CD8-positive, alpha-beta memory T cell (primary cell): ENCODE measurements around the gene HPSE. TPM values are rescaled to one million over a fixed set of nuclear protein-coding genes. Genes with fewer than 3 reads are reported as not detected.

Experiments used
- CTCF ChIA-PET: fragments of 350-600 bp; sonication (Branson Sonifier 250); formaldehyde crosslinking; loops from one replicate; lab custom pipeline; 2021; ENCODE audit warnings: antibody characterized with exemption; lab: Charles Lee
- POLR2A ChIA-PET: fragments of 350-600 bp; sonication (Branson Sonifier 250); formaldehyde crosslinking; loops from one replicate; lab custom pipeline; 2021; ENCODE audit warnings: antibody characterized with exemption; lab: Charles Lee
- DNase-seq, 5 donors: peaks; one replicate each; pipeline versions ENCODE4 v3.0.0 to v3.0.0-alpha.2; 2020 to 2022; ENCODE audit warnings: mixed read lengths in 1 of 5
- H3K27ac ChIP-seq: one replicate; pipeline ENCODE4 v1.7.0; 2013; ENCODE audit warnings: low read depth, mild to moderate bottlenecking, low read length, moderate library complexity
- H3K27me3 ChIP-seq: 2 replicates; pipeline ENCODE4 v1.7.0; 2013; ENCODE audit warnings: low read length, mild to moderate bottlenecking; ENCODE audit not compliant: insufficient read depth, poor library complexity, severe bottlenecking
- H3K36me3 ChIP-seq: 2 replicates; pipeline ENCODE4 v1.7.0; 2013; ENCODE audit warnings: mild to moderate bottlenecking, low read length, moderate library complexity; ENCODE audit not compliant: insufficient read depth
- H3K4me1 ChIP-seq: 2 replicates; pipeline ENCODE4 v1.7.0; 2013; ENCODE audit warnings: mild to moderate bottlenecking, low read length, moderate library complexity; ENCODE audit not compliant: insufficient read depth
- H3K4me3 ChIP-seq: 2 replicates; pipeline ENCODE4 v1.7.0; 2013; ENCODE audit warnings: mild to moderate bottlenecking, low read length
- H3K9me3 ChIP-seq: 2 replicates; pipeline ENCODE4 v1.7.0; 2013; ENCODE audit warnings: mild to moderate bottlenecking, low read length
- H3K27ac Mint-ChIP-seq, 8 donors: one replicate each; pipeline ENCODE4 v1.8.0; 2020 to 2021; ENCODE audit warnings: mixed read lengths in 8 of 8, mild to moderate bottlenecking in 6 of 8, inconsistent platforms in 3 of 8, moderate library complexity in 3 of 8
- H3K27me3 Mint-ChIP-seq, 2 donors: one replicate each; pipeline ENCODE4 v1.8.0; 2020 to 2021; ENCODE audit warnings: mixed read lengths in 2 of 2, mild to moderate bottlenecking in 1 of 2, moderate library complexity in 1 of 2
- H3K36me3 Mint-ChIP-seq, 3 donors: one replicate each; pipeline ENCODE4 v1.8.0; 2020 to 2021; ENCODE audit warnings: mixed read lengths in 3 of 3, inconsistent platforms in 1 of 3, mild to moderate bottlenecking in 1 of 3
- H3K4me1 Mint-ChIP-seq, 3 donors: one replicate each; pipeline ENCODE4 v1.8.0; 2020 to 2021; ENCODE audit warnings: mixed read lengths in 3 of 3, inconsistent platforms in 1 of 3, mild to moderate bottlenecking in 1 of 3
- H3K4me3 Mint-ChIP-seq, 7 donors: one replicate each; pipeline ENCODE4 v1.8.0; 2020 to 2021; ENCODE audit warnings: mixed read lengths in 7 of 7, mild to moderate bottlenecking in 6 of 7, moderate library complexity in 4 of 7, inconsistent platforms in 2 of 7
- H3K9me3 Mint-ChIP-seq, 5 donors: one replicate each; pipeline ENCODE4 v1.8.0; 2020 to 2022; ENCODE audit warnings: mixed read lengths in 5 of 5, mild to moderate bottlenecking in 3 of 5, moderate library complexity in 2 of 5, inconsistent platforms in 1 of 5
- polyA plus RNA-seq: library from polyadenylated mRNA; unstranded; fragments of 300-500 nt; fragmentation: Illumina TruSeq; gene quantifications from one replicate; pipeline ENCODE4 v1.2.3, GENCODE V29; 2021
- total RNA-seq, 2 experiments: library from RNA; stranded (reverse); gene quantifications; one replicate each; pipeline ENCODE4 v1.2.3, GENCODE V29; 2021

HPSE gene
- total and polyA plus RNA-seq, 3 experiments from 2014 or later, result 4.1 to 10.9 (median 10.6) TPM

- Mint-ChIP-seq H3K4me1 (peaks cover 20 to 27% (median 21%) of the 10 kb centered on the region in 3 donors), H3K4me3 (no peak overlapping the region), H3K27me3 (no peaks in the 10 kb centered on the region), H3K27ac (peak overlapping the region in 1 of 8 donors; percentile 21), H3K9me3 (no peaks in the 10 kb centered on the region), H3K36me3 (peaks cover 0 to 2% (median 0%) of the 10 kb centered on the region in 3 donors)
- H3K27me3 ChIP-seq, result no peaks in the 10 kb centered on the region
- H3K4me3 ChIP-seq, result no peak overlapping the region
- peaks cover 13% of the 10 kb centered on the region for H3K4me1 ChIP-seq
- DNase-seq, result no peak
- H3K27ac ChIP-seq, result no peak overlapping the region
- ChIA-PET CTCF (interaction anchor here (0.6 to 6.1 kb wide), 13 partner anchors 9 to 803 kb away, joined by 3 to 57 read pairs (median 4); partner anchors contain the start of gene PLAC8), POLR2A (no interaction called here)
- no peaks in the 10 kb centered on the region for H3K9me3 ChIP-seq
- H3K36me3 ChIP-seq, result no peaks in the 10 kb centered on the region
Observed at GRCh38 chr4:83251447-83251830, 83.2 kb downstream of the HPSE start.

DNA sequence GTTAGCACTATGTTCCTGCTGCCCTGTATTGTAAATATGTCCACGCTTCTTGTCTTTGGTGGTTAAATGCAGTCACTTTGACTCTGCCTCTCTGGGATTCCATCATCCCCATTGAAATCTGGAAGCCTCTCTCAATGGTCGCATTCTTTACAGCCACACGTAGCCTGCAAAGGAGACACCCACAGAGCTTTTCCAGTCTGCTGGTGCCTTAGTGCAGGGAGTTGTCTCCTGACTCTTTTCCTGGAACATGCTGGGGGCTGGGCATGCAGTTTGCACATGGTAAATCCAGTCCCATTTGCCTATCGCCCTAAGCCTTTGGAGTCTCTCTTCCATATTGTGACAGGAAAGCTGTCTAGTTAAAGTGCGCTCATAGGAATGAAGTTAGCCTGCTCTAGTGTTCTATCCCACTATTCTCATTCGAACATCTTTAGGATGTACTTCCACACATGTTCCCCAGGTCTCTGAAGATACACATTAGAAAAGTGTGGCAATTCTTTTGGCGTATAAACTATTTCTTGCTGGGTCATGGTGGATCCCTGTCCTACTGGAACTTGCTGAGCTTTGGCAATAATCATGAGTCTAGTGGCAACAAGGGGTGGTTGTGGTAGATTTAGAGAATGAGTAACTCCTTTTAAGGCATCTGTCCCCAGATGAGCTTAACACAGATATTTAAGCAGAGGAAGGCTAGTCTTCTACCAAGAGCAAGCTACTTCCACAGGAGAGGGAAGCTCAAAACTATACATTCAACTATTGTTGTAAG is 83.8 kb downstream of the HPSE start:
- Histone ChIP-seq H3K4me1 (peaks cover 13% of the 10 kb centered on the region), H3K27ac (no peak overlapping the region), H3K4me3 (no peak overlapping the region), H3K9me3 (no peaks in the 10 kb centered on the region), H3K27me3 (no peaks in the 10 kb centered on the region), H3K36me3 (no peaks in the 10 kb centered on the region)
- Mint-ChIP-seq H3K27me3 (no peaks in the 10 kb centered on the region), H3K27ac (peak overlapping the region in 1 of 8 donors; percentile 50), H3K36me3 (peaks cover 0 to 4% (median 0%) of the 10 kb centered on the region in 3 donors), H3K4me1 (peaks cover 20 to 29% (median 23%) of the 10 kb centered on the region in 3 donors), H3K4me3 (peak overlapping the region in 1 of 7 donors; percentile 39), H3K9me3 (no peaks in the 10 kb centered on the region)
- POLR2A ChIA-PET, result no interaction called here
- CTCF ChIA-PET, result interaction anchor here (0.6 to 6.1 kb wide), 13 partner anchors 10 to 802 kb away, joined by 3 to 57 read pairs (median 4); partner anchors contain the start of gene PLAC8
- no peak for DNase-seq

- ChIA-PET CTCF (interaction anchor here (1.3 to 1.9 kb wide), 2 partner anchors 164 to 174 kb away, joined by 3 to 5 read pairs; no protein-coding TSS in a partner anchor), POLR2A (no interaction called here)
- peaks cover 0 to 15% (median 5%) of the 10 kb centered on the region in 3 donors for H3K36me3 Mint-ChIP-seq
- no peak overlapping the region for H3K27ac ChIP-seq
- no peaks in the 10 kb centered on the region for H3K9me3 ChIP-seq
- no peaks in the 10 kb centered on the region for H3K36me3 ChIP-seq
- H3K4me3 Mint-ChIP-seq, result no peak overlapping the region
- H3K4me3 ChIP-seq, result no peak overlapping the region
- H3K27me3 ChIP-seq, result no peaks in the 10 kb centered on the region
- no peaks in the 10 kb centered on the region for H3K27me3 Mint-ChIP-seq
- H3K27ac Mint-ChIP-seq, result peak overlapping the region in 1 of 8 donors; percentile 73
- no peak for DNase-seq
- no peaks in the 10 kb centered on the region for H3K9me3 Mint-ChIP-seq
- H3K4me1 Mint-ChIP-seq, result peaks cover 19 to 27% (median 26%) of the 10 kb centered on the region in 3 donors
- H3K4me1 ChIP-seq, result peaks cover 13% of the 10 kb centered on the region
Observed at GRCh38 chr4:83248486-83248885, 86.2 kb downstream of the HPSE start.

DNA sequence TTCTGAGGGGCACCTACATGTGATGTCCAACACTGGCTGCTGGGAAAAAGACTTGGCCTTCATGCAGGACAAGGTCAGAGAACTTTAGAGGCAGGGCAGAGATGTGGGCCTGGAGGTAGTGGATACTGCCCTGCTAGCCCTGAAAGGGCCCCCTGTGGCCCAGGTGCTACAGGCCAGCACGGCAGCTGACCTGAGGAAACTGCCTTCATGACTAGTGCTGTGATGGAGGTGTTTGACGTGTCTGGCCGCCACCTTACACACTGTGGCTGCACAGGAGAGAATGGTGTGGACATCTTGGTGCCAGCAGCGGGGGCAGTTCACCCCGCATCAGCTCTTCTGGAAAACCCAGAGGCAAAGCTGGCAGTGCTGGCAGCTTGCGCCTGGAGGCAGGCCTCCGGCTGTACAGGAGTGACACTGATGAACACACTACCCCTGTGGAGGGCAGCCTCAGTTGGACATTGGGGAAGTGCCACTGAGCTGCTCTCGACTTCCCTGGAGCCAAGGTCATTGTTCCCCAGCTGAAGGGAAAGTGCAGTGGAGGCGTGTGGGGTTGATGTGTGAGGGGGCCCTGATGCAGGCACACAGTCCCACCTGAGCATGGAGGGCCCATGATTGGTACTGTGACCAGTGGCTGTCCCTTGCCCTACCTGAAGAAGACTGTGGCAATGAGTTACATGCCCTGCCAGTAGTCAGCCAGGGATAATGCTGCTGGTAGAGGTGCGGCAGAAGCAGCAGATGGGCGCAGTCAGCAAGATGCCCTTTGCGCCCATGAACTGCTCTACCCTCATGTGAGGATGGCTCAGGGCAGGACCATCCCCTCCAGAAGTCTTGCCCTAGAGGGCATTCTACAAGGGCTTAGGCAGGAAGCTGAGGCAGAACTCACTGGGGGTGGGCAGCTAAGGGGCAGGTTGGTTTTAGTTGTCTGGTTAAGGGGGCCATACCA is 87.0 kb downstream of the HPSE start:
- DNase-seq, result no peak
- Mint-ChIP-seq H3K4me1 (peaks cover 11 to 23% (median 20%) of the 10 kb centered on the region in 3 donors), H3K9me3 (no peaks in the 10 kb centered on the region), H3K36me3 (peaks cover 0 to 23% (median 5%) of the 10 kb centered on the region in 3 donors), H3K27ac (no peak overlapping the region), H3K27me3 (peaks cover 0 to 1% of the 10 kb centered on the region in 2 donors), H3K4me3 (no peak overlapping the region)
- Histone ChIP-seq H3K27ac (no peak overlapping the region), H3K4me3 (no peak overlapping the region), H3K27me3 (no peaks in the 10 kb centered on the region), H3K9me3 (no peaks in the 10 kb centered on the region), H3K4me1 (peaks cover 8% of the 10 kb centered on the region), H3K36me3 (no peaks in the 10 kb centered on the region)
- ChIA-PET POLR2A (no interaction called here), CTCF (interaction anchor here (1.1 to 1.9 kb wide), 3 partner anchors 164 to 285 kb away, joined by 3 to 5 read pairs (median 3); no protein-coding TSS in a partner anchor)

Other genes with a start within 250 kb of the HPSE start
- 10 to 100 TPM; 17.8 to 19.7 TPM for gene PLAC8, start 220.1 kb downstream of the HPSE start, total RNA-seq
- 550 TPM for gene PLAC8, start 220.1 kb downstream of the HPSE start, polyA plus RNA-seq
- gene COQ2, start 50.0 kb downstream of the HPSE start, total RNA-seq, result 10 to 100 TPM; 23.6 to 24.3 TPM
- gene COQ2, start 50.0 kb downstream of the HPSE start, polyA plus RNA-seq, result 7.5 TPM
- 10 to 100 TPM; 14.0 to 15.3 TPM for gene HELQ, start 121.0 kb upstream of the HPSE start, total RNA-seq
- 23.5 TPM for gene HELQ, start 121.0 kb upstream of the HPSE start, polyA plus RNA-seq
- 10 to 100 TPM; 86.0 to 87.2 TPM for gene MRPS18C, start 121.2 kb upstream of the HPSE start, total RNA-seq
- gene MRPS18C, start 121.2 kb upstream of the HPSE start, polyA plus RNA-seq, result 63.6 TPM
- gene ABRAXAS1, start 150.3 kb upstream of the HPSE start, total RNA-seq, result 10 to 100 TPM; 10.8 to 11.0 TPM
- 8.1 TPM for gene ABRAXAS1, start 150.3 kb upstream of the HPSE start, polyA plus RNA-seq
- gene GPAT3, start 201.3 kb upstream of the HPSE start, total RNA-seq, result 1 to 10 TPM; 5.4 to 6.2 TPM
- 6.8 TPM for gene GPAT3, start 201.3 kb upstream of the HPSE start, polyA plus RNA-seq